Esophagus mucosa (tissue), 1 donor: ENCODE results near the gene YOD1. TPM values are rescaled to one million over a fixed set of nuclear protein-coding genes. Genes with fewer than 3 reads are reported as not detected.

Experiments used
- ATAC-seq: fragments of 200-7000 bp; cut with Tn5 transposase; one replicate; pipeline ENCODE4 v1.9.1; 2020
- total RNA-seq: library from RNA; stranded (reverse); gene quantifications from one replicate; pipeline ENCODE4 v1.2.4, GENCODE V29; 2023
- donor health status: DM: yes; HTN: yes; CAD: no.

The YOD1 gene
- total RNA-seq: 14.4 TPM

- peak; percentile 57 for ATAC-seq
Observed at GRCh38 chr1:207051191-207051943, at the start of gene YOD1. YOD1 (minus strand) TSS chr1:207051208; CDS start chr1:207051030, 178 bp downstream.

DNA sequence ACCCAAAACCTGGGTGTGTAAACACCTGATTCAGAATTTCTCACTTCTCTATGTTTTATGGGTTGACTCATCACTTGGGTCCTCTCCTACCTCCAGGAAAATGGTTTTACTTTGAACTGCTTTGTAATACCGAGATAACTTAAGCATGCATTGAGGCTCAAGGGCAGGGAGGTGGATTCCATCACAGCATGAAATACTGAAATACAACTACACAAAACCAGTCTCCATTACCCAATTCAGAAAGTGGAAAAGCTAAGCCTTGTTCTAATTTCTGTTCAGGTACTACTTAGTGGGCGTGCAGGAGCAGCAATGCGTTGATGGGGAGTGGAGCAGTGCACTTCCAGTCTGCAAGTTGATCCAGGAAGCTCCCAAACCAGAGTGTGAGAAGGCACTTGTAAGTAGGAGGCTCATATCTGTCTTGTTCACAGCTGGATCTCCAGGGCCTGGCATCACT is 46.9 kb upstream of the YOD1 start:
- peak; percentile 11 for ATAC-seq

GRCh38 chr1:207093944-207094343 is 42.9 kb upstream of the YOD1 start:
- no peak for ATAC-seq

GRCh38 chr1:207091200-207091908 is 40.3 kb upstream of the YOD1 start:
- ATAC-seq: no peak

GRCh38 chr1:207089627-207090355 is 38.8 kb upstream of the YOD1 start:
- ATAC-seq: no peak

GRCh38 chr1:207088701-207089626 is 38.0 kb upstream of the YOD1 start, which contains the start of gene C4BPB:
C4BPB (plus strand) TSS chr1:207088860; CDS start chr1:207089532, 672 bp downstream.
- ATAC-seq: no peak

DNA sequence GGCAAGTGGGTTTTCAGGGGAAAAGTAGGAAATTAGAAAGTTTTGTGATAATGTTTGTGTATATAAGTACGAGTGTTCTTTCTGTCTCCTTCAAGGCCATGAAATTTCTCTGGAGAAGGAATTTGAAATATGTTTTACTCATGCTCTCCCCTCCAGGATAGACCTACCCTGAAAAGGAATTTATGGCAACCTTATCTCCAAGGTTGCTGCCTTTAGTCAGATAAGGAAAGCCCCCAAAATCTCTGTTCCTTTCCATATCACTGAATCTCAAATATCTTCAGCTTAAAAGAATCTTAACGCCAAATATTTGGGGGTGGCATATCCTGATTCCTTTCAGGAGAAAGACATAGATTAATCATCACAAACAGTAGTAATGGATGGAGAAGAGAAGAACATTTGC is 37.2 kb upstream of the YOD1 start:
- ATAC-seq: no peak

- no peak for ATAC-seq
Observed at GRCh38 chr1:207085887-207086286, 34.9 kb upstream of the YOD1 start.

DNA sequence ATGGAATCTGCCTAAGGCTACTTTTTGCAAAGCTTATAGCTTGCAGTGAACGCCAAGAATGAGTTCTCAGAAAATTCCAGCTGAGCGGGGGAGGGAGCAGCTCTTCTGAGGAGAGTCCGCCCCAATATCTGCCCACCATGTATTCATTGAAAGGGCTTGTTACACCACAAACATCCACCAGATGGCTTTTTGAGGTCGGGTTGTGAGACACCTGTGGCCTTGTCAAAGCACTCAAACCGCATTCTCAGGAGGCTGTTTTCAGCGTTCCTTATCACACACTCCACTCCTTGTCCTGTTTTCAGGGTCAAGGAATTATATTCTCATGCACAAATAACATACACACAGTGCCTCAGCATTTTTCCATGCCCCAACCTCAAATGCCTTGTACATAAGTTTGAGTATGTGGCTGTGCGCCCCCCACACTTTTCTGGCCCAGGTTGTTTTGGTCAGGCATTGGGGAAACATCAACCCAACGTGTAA is 33.7 kb upstream of the YOD1 start:
- ATAC-seq: peak; percentile 49

DNA sequence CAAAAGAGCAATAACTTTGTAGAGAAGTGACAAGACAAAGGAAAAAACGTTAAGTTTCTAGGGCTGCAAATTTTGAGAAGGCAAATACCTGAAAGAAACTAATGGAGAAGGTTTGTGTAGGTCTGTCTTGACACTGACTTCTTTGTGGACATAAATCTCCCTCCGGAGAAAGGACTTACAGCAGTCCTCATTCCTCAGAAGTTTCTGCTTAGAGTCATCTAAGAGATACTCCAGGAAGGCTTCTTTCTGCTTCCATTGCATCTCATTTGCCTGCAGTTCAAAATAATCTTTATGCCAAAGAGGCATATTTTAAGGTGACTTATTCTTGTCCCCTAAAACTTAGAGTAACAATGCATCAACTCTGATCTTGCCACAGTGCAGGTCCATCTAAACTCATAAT is 33.2 kb upstream of the YOD1 start:
- ATAC-seq: no peak

- ATAC-seq: no peak
Observed at GRCh38 chr1:207081806-207082205, 30.8 kb upstream of the YOD1 start.

GRCh38 chr1:207081088-207081487 is 30.1 kb upstream of the YOD1 start:
- ATAC-seq: no peak

- no peak for ATAC-seq
Observed at GRCh38 chr1:207079706-207080241, 28.8 kb upstream of the YOD1 start.

- ATAC-seq: no peak
Observed at GRCh38 chr1:207078578-207079132, 27.6 kb upstream of the YOD1 start.

DNA sequence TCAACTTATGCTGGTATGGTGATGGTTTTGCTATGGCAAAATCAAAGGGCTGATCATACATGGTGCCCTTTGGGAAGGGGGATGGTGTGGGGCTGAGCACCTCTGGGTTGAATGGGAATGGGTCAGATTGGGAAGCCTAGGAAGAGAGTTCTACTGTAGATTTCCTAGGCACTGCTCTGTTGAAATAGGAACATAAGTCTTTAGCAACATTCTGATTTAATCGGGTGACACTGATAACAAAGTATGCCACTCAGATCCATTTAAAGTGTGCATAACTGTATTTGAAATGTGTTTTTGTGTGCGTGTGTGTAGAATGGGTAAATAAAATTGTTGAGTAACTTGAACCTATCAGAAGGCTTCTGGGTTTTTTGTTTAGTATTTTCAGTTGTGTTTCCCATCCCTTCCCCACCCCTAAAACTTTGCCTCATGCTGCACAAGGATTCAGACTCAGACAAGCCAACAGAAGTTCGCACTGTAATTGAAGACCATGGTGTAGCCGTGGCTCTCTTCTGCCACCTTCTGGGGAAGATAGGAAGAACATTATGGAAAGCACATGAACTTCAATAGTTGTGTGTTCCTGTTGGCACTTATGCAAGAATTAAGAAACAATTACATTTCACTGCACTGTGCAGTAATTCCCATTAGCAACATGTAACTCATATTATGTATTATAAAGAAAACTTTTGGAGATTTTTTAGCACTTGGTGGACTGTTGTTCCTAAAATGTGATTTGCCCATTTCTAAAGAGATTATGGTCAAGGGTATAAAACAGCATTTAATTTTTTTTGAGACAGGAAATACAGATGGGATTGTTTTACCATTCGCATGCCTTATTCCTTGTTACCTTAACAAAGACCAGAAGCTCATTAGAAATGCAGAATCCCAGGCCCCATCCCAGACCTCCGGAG is 26.7 kb upstream of the YOD1 start:
- peak; percentile 83 for ATAC-seq

DNA sequence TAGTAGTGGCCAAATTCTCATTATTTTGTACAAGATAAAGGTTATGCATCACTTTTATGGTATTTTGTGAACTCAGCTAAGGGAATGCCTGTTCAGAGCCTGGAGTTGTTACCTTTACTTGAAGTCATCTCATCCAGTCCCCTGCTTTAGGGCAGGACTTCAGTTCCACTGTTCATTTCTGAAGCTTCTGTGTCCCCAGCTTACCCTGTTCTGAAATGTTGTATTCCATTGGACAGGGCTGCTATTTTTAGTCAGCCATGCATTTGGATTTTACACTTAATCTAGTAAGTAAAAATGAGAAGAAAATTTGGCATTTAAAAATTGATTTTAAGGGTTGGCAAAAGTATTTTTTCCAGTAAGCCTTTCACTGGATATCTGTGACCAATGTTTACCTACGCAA is 26.0 kb upstream of the YOD1 start:
- no peak for ATAC-seq

DNA sequence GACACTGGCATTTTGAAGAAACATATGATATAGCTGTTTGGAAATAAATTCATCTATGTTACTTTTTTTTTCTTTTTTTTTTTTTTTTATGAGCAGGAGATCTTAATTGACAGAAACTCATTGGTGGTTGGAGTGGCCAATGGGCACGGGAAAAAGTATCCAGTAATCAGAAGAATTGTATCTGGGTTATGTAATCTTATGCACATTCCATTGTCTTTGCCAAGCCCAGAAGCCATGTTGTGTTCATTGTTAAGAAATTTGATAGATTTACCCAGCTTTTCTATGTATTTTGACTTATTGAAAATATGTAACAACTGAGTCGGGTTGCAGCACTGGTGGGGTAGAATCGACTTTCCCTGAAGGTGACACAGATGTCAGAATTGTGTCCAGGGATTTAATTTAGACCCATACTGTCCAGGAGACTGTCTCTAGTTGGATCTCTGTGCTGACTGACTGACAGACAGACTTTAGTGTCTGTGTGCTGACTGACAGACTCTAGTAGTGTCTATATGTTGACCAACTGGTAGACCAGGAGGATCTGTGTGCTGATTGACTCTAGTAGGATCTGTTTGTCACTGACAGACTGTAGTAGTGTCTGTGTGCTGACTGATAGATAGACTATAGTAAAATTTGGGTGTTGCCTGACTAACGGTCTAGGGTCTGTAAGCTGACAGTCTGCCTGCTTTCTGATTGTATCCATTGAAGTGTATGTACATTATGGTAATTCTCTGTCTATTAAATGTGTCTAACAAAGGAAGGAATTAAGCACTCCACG is 25.4 kb upstream of the YOD1 start:
- ATAC-seq: no peak

DNA sequence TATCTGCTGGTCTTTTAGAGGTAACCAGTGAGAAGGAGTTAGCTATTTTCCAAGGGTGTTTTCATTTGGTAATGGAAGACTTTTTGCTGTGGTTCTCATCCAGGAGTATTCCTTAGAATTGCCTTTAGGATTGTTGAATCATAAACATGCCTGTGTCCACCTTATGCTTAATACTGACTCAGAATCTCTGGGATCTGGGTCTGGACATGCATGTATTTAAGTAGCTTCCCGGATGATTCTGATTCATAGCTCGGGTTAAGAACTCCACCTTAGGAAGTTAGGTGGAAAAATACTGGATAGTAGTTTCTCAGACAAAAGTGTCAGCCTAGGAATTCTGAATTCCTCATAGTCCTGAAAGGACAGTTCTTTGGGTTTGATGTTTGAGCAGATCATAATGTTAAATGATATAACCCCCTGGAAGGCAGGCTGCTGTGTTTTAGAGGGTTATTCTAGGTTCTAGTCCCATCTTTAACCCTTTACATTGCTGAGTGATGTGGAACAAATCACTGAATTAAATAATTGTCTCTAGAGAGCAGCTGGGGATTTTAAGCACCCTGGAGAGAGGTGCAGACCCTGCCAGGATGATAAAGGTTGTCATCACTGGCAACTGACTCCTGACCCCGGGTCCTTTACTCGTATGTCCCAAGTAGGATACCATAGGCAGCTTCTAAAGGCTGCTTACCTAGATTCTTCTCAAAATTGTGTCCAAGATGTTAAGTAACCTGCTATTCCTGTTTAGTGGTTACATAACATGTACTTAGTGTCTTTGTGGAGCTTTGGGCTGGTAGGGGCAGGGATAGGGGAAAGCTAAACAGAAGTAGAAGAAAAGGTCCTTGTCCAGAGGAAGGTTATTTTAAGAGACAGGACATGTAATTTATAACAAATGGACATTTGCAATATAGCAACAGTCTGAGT is 23.2 kb upstream of the YOD1 start:
- peak; percentile 70 for ATAC-seq
